ENCODE results near the gene PLEKHB1.

- no peak for TF ChIP-seq POLR2AphosphoS5 (IDR thresholded peaks at IDR 0.05; ENCODE audit: low read depth, low read length)
- TF ChIP-seq CTCF (IDR thresholded peaks at IDR 0.05), result no peak
- TF ChIP-seq TCF7L2 (IDR thresholded peaks at IDR 0.05; ENCODE audit: low read depth, low read length), result no peak
These were observed 5.3 kb downstream of the PLEKHB1 start for GRCh38 chr11:73651661-73652045.
